Smooth muscle cell (in vitro differentiated cells): ENCODE measurements around the gene HOXA4. TPM values are rescaled to one million over a fixed set of nuclear protein-coding genes. Genes with fewer than 3 reads are reported as not detected.

Experiments
- DNase-seq: peaks from one replicate; lab custom pipeline; 2025; ENCODE audit not compliant: unreplicated experiment; lab: John Stamatoyannopoulos, UW
- H2AFZ ChIP-seq: fragments of 200-600 bp; sonication (generic); 2 replicates; pipeline ENCODE4 v1.6.0; 2016; ENCODE audit warnings: antibody characterized with exemption, low read depth, mild to moderate bottlenecking
- H3F3A ChIP-seq: fragments of 200-600 bp; sonication (generic); 2 replicates; pipeline ENCODE4 v1.6.0; 2017; ENCODE audit warnings: antibody characterized with exemption, low read depth
- H3K27ac ChIP-seq: fragments of 200-600 bp; sonication (generic); 2 replicates; pipeline ENCODE4 v1.5.1; 2016; ENCODE audit warnings: low read depth, mild to moderate bottlenecking
- H3K27me3 ChIP-seq: fragments of 200-600 bp; sonication (generic); 2 replicates; pipeline ENCODE4 v1.6.1; 2016; ENCODE audit warnings: low read depth, mild to moderate bottlenecking
- H3K36me3 ChIP-seq: fragments of 200-600 bp; sonication (generic); 2 replicates; pipeline ENCODE4 v1.5.1; 2016; ENCODE audit warnings: low read depth
- H3K4me1 ChIP-seq: fragments of 200-600 bp; sonication (generic); 2 replicates; pipeline ENCODE4 v1.5.1; 2016; ENCODE audit warnings: low read depth
- H3K4me2 ChIP-seq: fragments of 200-600 bp; sonication (generic); 2 replicates; pipeline ENCODE4 v1.6.0; 2016; ENCODE audit warnings: mild to moderate bottlenecking
- H3K4me3 ChIP-seq: fragments of 200-600 bp; sonication (generic); 2 replicates; pipeline ENCODE4 v1.5.1; 2016; ENCODE audit warnings: mild to moderate bottlenecking
- H3K79me2 ChIP-seq: fragments of 200-600 bp; sonication (generic); 2 replicates; pipeline ENCODE4 v1.6.0; 2016; ENCODE audit warnings: low read depth, mild to moderate bottlenecking
- H3K9ac ChIP-seq: fragments of 200-600 bp; sonication (generic); 2 replicates; pipeline ENCODE4 v1.6.0; 2016; ENCODE audit warnings: low read depth
- H3K9me3 ChIP-seq: fragments of 200-600 bp; sonication (generic); replicated peaks from 2 replicates; pipeline ENCODE4 v1.5.1; 2016; ENCODE audit warnings: low read depth
- H4K20me1 ChIP-seq: fragments of 200-600 bp; sonication (generic); 2 replicates; pipeline ENCODE4 v1.6.0; 2016; ENCODE audit warnings: low read depth
- CTCF ChIP-seq: fragments of 200-600 bp; sonication (generic); IDR thresholded peaks from 2 replicates; pipeline ENCODE4 v1.5.1; 2017; ENCODE audit warnings: borderline replicate concordance, mild to moderate bottlenecking, antibody characterized with exemption; ENCODE audit not compliant: insufficient read depth, poor library complexity, severe bottlenecking
- WGBS: methylation state at CpG from one replicate; pipeline ENCODE4 v1.1.7; 2016; ENCODE audit warnings: low lambda C conversion rate; 5-methylcytosine and 5-hydroxymethylcytosine counted together
- polyA plus RNA-seq: library from polyadenylated mRNA; unstranded; fragments of >200 nt; fragmentation: Nextera tagmentation; extraction: Ambion mirVana; gene quantifications from 2 replicates; pipeline ENCODE4 v1.2.1, GENCODE V29; 2016
- total RNA-seq: library from RNA; depleted of rRNA; stranded (reverse); fragments of >200 nt; gene quantifications from 2 replicates; pipeline ENCODE4 v1.2.3, GENCODE V29; 2014

HOXA4 gene
- total and polyA plus RNA-seq, 2 experiments from 2014 or later, result 0.22 TPM; not detected in 1

- 11% methylated on average over 46 of the region's 47 CpGs for WGBS
- Histone ChIP-seq H3K4me1 (peaks cover 3% of the 10 kb centered on the region), H3K79me2 (peaks cover 78% of the 10 kb centered on the region), H4K20me1 (peaks cover 6% of the 10 kb centered on the region), H2AFZ (no peak overlapping the region), H3K27me3 (peaks cover 45% of the 10 kb centered on the region), H3K4me3 (peak overlapping the region; percentile 67), H3F3A (peaks cover 7% of the 10 kb centered on the region), H3K9me3 (no peaks in the 10 kb centered on the region), H3K36me3 (no peaks in the 10 kb centered on the region), H3K4me2 (peak overlapping the region; percentile 89), H3K9ac (peak overlapping the region; percentile 56), H3K27ac (peak overlapping the region; percentile 95)
- no peak for TF ChIP-seq CTCF
- DNase-seq, result no peak
Measured at GRCh38 chr7:27164367-27165088, 34.0 kb upstream of the HOXA4 start.

- Histone ChIP-seq H4K20me1 (peaks cover 6% of the 10 kb centered on the region), H3K4me2 (peak overlapping the region; percentile 89), H2AFZ (no peak overlapping the region), H3K27ac (peak overlapping the region; percentile 95), H3K36me3 (no peaks in the 10 kb centered on the region), H3K4me3 (peak overlapping the region; percentile 67), H3K4me1 (peaks cover 3% of the 10 kb centered on the region), H3K79me2 (peaks cover 72% of the 10 kb centered on the region), H3F3A (peaks cover 7% of the 10 kb centered on the region), H3K9me3 (no peaks in the 10 kb centered on the region), H3K27me3 (peaks cover 50% of the 10 kb centered on the region), H3K9ac (peak overlapping the region; percentile 34)
- no peak for TF ChIP-seq CTCF
- no peak for DNase-seq
- WGBS, result 21% methylated on average over 12 of the region's 12 CpGs
Measured at GRCh38 chr7:27164045-27164366, 33.4 kb upstream of the HOXA4 start.

GRCh38 chr7:27163288-27164044 is 32.9 kb upstream of the HOXA4 start:
- Histone ChIP-seq H3F3A (peaks cover 3% of the 10 kb centered on the region), H3K9ac (peak overlapping the region; percentile 34), H2AFZ (no peak overlapping the region), H3K36me3 (no peaks in the 10 kb centered on the region), H3K4me3 (peak overlapping the region; percentile 67), H3K27ac (no peak overlapping the region), H3K4me2 (peak overlapping the region; percentile 89), H3K79me2 (peaks cover 67% of the 10 kb centered on the region), H3K27me3 (peaks cover 56% of the 10 kb centered on the region), H4K20me1 (peaks cover 6% of the 10 kb centered on the region), H3K4me1 (peaks cover 3% of the 10 kb centered on the region), H3K9me3 (no peaks in the 10 kb centered on the region)
- 54% methylated on average over 24 of the region's 24 CpGs for WGBS
- DNase-seq, result no peak
- no peak for TF ChIP-seq CTCF
